Measurements from ENCODE around the gene ZSCAN10.
"Not testable (repeated sequence)": the region's sequence is repeated elsewhere in the genome, so short reads cannot be mapped to it uniquely, and the experiment has no call there.

The ZSCAN10 gene

DNA sequence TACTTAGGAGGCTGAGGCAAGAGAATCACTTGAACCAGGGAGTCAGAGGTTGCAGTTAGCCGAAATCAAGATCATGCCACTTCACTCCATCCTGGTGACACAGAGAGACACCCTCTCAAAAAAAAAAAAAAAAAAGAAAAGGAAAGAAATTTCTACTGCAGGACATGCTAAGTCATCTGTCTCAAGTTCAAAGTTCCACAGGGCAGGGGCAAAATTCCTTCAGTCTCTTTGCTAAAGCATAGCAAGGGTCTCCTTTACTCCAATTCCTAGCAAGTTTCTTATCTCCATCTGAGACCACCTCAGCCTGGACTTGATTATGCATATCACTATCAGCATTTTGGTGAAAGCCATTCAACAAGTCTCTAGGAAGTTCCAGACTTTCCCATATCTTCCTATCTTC lies 14.6 kb downstream of the ZSCAN10 start:
- no peak overlapping the region for H2AFZ ChIP-seq (ENCODE audit: low read length)
- H4K20me1 ChIP-seq (ENCODE audit: insufficient read depth, low read length, poor library complexity, severe bottlenecking): no peaks in the 10 kb centered on the region
- H3K9me3 ChIP-seq (ENCODE audit: insufficient read depth, low read depth, low read length): no peaks in the 10 kb centered on the region
- no peaks in the 10 kb centered on the region for H3K79me2 ChIP-seq (ENCODE audit: insufficient read depth, low read length)
- no peaks in the 10 kb centered on the region for H3K9me2 ChIP-seq (replicated peaks; ENCODE audit: low read depth, low read length)
- peaks cover 15% of the 10 kb centered on the region for H3K4me1 ChIP-seq (ENCODE audit: insufficient read depth, low read length, poor library complexity, severe bottlenecking)
- H3K4me2 ChIP-seq (ENCODE audit: low read depth, low read length, poor library complexity, severe bottlenecking): no peak overlapping the region
- H3K27me3 ChIP-seq (ENCODE audit: insufficient read depth, low read length, poor library complexity, severe bottlenecking): no peaks in the 10 kb centered on the region
- TF ChIP-seq EZH2phosphoT487 (IDR thresholded peaks at IDR 0.05; ENCODE audit: borderline replicate concordance): no peak
- TF ChIP-seq, protein P1, sequence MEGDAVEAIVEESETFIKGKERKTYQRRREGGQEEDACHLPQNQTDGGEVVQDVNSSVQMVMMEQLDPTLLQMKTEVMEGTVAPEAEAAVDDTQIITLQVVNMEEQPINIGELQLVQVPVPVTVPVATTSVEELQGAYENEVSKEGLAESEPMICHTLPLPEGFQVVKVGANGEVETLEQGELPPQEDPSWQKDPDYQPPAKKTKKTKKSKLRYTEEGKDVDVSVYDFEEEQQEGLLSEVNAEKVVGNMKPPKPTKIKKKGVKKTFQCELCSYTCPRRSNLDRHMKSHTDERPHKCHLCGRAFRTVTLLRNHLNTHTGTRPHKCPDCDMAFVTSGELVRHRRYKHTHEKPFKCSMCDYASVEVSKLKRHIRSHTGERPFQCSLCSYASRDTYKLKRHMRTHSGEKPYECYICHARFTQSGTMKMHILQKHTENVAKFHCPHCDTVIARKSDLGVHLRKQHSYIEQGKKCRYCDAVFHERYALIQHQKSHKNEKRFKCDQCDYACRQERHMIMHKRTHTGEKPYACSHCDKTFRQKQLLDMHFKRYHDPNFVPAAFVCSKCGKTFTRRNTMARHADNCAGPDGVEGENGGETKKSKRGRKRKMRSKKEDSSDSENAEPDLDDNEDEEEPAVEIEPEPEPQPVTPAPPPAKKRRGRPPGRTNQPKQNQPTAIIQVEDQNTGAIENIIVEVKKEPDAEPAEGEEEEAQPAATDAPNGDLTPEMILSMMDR (conservative IDR thresholded peaks at IDR 0.05; ENCODE audit: low read length): no peak
- H3K9ac ChIP-seq (ENCODE audit: low read depth, low read length, poor library complexity, severe bottlenecking): no peak overlapping the region
- H3F3A ChIP-seq (ENCODE audit: low read depth): no peaks in the 10 kb centered on the region
- no peaks in the 10 kb centered on the region for H3K36me3 ChIP-seq (ENCODE audit: insufficient read depth, low read length)
- no peak overlapping the region for H3K4me3 ChIP-seq (ENCODE audit: low read length, poor library complexity, severe bottlenecking)

DNA sequence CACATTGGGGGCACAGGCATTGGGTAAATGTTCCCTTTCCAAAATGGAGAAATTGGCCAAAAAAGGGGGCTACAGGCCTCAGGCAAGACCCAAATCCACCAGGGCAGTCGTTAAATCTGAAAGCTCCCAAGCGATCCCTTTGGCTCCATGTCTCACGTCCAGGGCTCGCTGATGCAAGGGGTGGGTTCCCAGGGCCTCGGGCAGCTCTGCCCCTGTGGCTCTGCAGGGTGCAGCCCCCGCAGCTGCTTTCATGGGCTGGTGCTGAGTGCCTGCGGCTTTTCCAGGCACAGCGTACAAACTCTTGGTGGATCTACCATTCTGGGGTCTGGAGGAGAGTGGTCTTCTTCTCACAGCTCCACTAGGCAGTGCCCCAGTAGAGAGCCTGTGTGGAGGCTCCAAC lies 15.7 kb downstream of the ZSCAN10 start:
- not testable (repeated sequence) for H3K9ac ChIP-seq (ENCODE audit: low read depth, low read length, poor library complexity, severe bottlenecking)
- H3K4me1 ChIP-seq (ENCODE audit: insufficient read depth, low read length, poor library complexity, severe bottlenecking): peaks cover 23% of the 10 kb centered on the region

DNA sequence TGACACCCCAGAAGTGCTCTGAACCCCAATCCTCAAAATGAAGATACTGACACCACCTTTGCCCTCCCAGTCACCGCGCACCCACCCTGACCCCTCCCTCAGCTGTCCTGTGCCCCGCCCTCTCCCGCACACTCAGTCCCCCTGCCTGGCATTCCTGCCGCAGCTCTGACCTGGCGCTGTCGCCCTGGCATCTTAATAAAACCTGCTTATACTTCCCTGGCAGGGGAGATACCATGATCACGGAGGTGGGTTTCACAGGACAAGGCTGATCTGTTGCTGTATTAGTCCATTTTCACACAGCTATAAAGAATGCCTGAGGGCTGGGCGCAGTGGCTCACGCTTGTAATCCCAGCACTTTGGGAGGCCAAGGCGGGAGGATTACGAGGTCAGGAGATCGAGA lies 17.1 kb downstream of the ZSCAN10 start:
- H2AFZ ChIP-seq (ENCODE audit: low read length); H3K36me3 ChIP-seq (ENCODE audit: insufficient read depth, low read length); H3K27me3 ChIP-seq (ENCODE audit: insufficient read depth, low read length, poor library complexity, severe bottlenecking); H3K9me2 ChIP-seq (replicated peaks; ENCODE audit: low read depth, low read length); H3K4me2 ChIP-seq (ENCODE audit: low read depth, low read length, poor library complexity, severe bottlenecking); H3K9me3 ChIP-seq (ENCODE audit: insufficient read depth, low read depth, low read length); H3K4me3 ChIP-seq (ENCODE audit: low read length, poor library complexity, severe bottlenecking); H3K9ac ChIP-seq (ENCODE audit: low read depth, low read length, poor library complexity, severe bottlenecking); H3K79me2 ChIP-seq (ENCODE audit: insufficient read depth, low read length); H3F3A ChIP-seq (ENCODE audit: low read depth); H4K20me1 ChIP-seq (ENCODE audit: insufficient read depth, low read length, poor library complexity, severe bottlenecking): not testable (repeated sequence)
- peaks cover 25% of the 10 kb centered on the region for H3K4me1 ChIP-seq (ENCODE audit: insufficient read depth, low read length, poor library complexity, severe bottlenecking)

More for the DNA sequence above, 15.7 kb downstream of the ZSCAN10 start:
- not testable (repeated sequence) for H3F3A ChIP-seq (ENCODE audit: low read depth); H3K27me3 ChIP-seq (ENCODE audit: insufficient read depth, low read length, poor library complexity, severe bottlenecking); H3K4me2 ChIP-seq (ENCODE audit: low read depth, low read length, poor library complexity, severe bottlenecking); H3K9me2 ChIP-seq (replicated peaks; ENCODE audit: low read depth, low read length); H3K9me3 ChIP-seq (ENCODE audit: insufficient read depth, low read depth, low read length); H3K36me3 ChIP-seq (ENCODE audit: insufficient read depth, low read length); H2AFZ ChIP-seq (ENCODE audit: low read length); H3K4me3 ChIP-seq (ENCODE audit: low read length, poor library complexity, severe bottlenecking); H4K20me1 ChIP-seq (ENCODE audit: insufficient read depth, low read length, poor library complexity, severe bottlenecking); H3K79me2 ChIP-seq (ENCODE audit: insufficient read depth, low read length)

GRCh38 chr16:3080024-3080423 lies 19.1 kb downstream of the ZSCAN10 start:
- Histone ChIP-seq H2AFZ (ENCODE audit: low read length) (no peak overlapping the region), H3K9ac (ENCODE audit: low read depth, low read length, poor library complexity, severe bottlenecking) (no peak overlapping the region), H3F3A (ENCODE audit: low read depth) (peaks cover 9% of the 10 kb centered on the region), H3K4me2 (ENCODE audit: low read depth, low read length, poor library complexity, severe bottlenecking) (no peak overlapping the region), H3K9me2 (replicated peaks; ENCODE audit: low read depth, low read length) (no peaks in the 10 kb centered on the region), H3K4me1 (ENCODE audit: insufficient read depth, low read length, poor library complexity, severe bottlenecking) (peaks cover 32% of the 10 kb centered on the region), H3K9me3 (ENCODE audit: insufficient read depth, low read depth, low read length) (no peaks in the 10 kb centered on the region), H3K36me3 (ENCODE audit: insufficient read depth, low read length) (no peaks in the 10 kb centered on the region), H3K27me3 (ENCODE audit: insufficient read depth, low read length, poor library complexity, severe bottlenecking) (no peaks in the 10 kb centered on the region), H3K4me3 (ENCODE audit: low read length, poor library complexity, severe bottlenecking) (no peak overlapping the region), H3K79me2 (ENCODE audit: insufficient read depth, low read length) (peaks cover 5% of the 10 kb centered on the region; the same call in 1 of the 2 replicates), H4K20me1 (ENCODE audit: insufficient read depth, low read length, poor library complexity, severe bottlenecking) (no peaks in the 10 kb centered on the region)
- TF ChIP-seq, protein P1 (conservative IDR thresholded peaks at IDR 0.05; ENCODE audit: low read length): no peak
- no peak for TF ChIP-seq EZH2phosphoT487 (IDR thresholded peaks at IDR 0.05; ENCODE audit: borderline replicate concordance)

All from Loucy (cell line).